ENCODE measurements around the gene ABTB1.
"Not testable (repeated sequence)": the region's sequence is repeated elsewhere in the genome, so short reads cannot be mapped to it uniquely, and the experiment has no call there.

Gene ABTB1

DNA sequence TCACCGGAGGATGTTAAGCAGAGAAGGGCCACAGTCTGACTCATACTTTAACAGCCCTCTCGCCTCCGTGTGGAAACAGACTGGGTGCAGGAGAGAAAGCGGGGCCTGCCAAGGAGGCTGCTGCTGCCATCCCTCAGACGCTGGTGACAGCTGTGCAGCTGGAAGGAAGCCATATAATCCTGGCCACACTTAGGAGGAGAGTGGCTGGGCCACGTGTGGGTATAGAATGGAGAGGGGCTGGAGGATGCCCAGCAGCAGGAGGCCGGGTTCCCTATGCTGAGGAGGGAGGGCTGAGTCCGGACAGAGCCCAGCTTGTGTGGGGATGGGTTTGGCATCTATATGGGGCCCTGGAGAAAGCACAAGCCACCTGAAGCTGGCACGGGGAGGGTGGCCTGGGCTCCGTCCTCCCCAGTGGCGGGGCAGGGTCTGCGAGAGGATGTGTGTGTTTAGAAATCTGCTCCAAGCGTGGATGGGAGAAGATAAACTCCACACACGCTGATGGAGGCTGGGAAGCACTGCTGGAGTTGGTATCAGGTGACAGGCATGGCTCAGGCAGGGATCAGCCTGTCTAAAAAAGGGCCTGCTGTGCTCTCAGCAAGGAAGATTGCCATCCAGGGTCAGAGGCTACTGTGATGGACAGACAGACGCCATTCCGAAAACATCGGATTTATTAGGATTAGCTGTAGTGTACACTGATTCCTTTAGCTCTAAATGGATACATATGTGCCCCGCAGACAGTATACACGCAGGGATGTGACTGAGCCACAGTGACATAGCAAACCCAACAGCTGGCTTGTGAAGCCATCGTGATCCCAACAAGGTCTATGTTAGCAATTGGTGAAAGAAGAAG, 15.9 kb downstream of the ABTB1 start:
- no peak for DNase-seq

DNA sequence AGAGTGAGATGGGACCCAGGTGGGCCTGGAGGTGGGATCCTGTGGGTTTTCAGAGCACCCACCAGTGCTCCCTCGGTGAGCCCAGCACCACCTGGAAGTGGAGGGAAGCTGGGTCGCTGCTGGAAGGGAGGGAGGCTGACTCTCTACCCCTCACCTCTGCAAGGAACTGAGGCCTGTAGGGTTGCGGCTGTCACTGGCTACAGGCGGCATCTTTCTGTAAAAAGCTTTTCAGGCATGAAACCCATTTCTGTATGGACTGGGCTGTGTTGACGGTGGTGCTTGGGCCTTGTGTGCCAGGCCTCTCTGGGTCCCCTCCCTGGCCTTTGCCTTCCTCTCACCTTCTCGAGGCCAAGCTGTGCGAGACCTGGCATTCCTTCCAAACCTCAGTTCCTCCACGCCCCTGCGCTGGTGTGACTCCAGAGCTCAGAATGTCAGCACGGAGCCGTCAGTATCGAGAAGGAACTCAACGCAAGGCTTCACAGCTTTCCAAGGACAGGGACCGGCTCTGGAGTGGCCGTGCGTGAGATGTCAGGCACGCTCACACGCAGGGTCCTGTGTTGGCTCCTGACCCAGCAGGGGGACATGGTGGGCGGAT, 16.6 kb downstream of the ABTB1 start:
- DNase-seq = no peak

DNA sequence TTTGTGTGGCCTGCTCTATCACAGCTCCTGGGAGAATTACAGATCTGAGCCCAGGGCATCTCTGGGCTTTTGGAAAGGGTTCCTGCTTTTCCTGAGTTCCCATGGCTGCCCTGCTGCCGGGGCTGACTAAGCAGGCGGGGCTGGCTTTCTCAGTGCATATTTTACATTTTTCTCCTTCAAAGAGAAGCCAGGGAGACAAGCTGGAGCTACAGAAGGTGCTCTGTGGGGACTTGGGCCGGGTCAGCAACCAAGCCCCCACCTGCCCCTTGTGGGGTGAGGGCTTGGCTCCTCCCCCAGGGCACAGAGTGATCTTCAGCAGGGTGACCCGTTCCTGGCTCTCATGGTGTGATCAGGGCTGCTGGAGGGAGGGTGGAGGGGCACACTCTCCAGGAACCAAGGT, 17.4 kb downstream of the ABTB1 start:
- DNase-seq = no peak

DNA sequence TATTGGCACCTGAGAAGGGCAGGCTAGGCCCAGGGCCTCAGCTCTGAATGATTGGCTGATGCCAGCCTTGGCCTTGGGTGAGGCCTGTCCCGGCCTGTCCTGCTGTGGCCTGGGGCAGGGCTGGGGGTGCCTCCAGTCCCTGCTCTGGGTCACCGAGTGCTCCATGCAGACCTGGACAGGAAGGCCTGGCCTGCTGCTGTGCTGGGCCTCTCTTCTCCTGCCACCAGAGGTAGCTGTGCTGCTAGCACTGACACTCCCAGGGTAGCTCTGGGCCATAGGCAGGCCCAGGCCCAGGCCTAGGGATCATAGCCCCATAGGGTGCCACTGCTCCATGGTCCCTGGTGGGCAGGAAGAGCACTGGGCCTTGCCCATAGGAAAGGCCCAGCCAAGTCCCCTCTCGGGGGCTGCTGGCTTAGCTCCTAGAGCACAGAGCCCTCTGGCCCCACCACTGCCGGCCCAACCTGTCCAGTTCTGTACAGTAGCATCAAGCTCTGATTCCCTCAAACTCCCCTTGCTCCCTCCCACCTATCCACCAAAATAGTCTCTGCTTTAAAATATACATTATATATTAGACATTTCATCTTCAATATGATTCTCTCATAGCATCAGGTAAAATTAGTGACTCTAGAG, 18.2 kb downstream of the ABTB1 start:
- DNase-seq = peak; percentile 36 to 60

DNA sequence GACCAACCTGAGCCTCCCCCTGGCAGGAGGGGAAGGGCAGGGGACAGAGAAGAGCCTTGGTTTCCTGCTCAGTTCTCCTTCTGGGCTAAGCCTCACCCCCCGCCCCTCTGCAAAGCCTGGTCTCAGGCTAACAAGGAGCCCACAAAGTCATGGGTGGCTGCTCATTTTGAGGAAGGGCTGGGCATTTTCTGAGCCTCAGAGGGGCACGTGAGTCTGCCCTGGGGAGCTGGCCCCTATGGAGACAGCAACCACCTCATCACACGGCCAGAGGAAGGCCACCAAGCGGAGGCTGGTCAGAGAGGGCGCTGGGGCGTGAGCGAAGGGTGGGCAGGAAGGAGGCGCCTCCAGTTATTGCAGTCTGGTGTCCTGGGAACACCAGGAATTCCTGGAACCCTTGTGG, 18.7 kb downstream of the ABTB1 start:
- DNase-seq = no peak

DNA sequence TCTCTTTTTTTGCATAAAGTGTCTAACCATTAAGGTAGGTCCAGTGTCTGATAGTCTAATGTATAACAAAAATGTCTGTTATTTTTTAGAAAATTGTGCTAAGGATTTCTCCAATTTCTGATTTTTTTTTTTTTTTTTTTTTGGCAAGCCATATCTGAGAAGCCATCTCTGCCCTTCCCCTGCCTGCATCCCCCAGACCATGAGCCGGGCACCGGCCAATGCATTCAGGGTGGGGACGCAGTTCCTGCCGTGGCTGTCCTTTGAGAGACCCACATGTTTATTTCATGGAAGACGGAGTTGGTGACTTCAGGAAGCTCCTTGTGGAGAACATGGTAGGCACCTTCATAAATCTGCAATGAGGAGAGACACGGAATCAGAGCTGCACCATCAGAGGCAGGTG, 19.2 kb downstream of the ABTB1 start:
- DNase-seq = no peak

DNA sequence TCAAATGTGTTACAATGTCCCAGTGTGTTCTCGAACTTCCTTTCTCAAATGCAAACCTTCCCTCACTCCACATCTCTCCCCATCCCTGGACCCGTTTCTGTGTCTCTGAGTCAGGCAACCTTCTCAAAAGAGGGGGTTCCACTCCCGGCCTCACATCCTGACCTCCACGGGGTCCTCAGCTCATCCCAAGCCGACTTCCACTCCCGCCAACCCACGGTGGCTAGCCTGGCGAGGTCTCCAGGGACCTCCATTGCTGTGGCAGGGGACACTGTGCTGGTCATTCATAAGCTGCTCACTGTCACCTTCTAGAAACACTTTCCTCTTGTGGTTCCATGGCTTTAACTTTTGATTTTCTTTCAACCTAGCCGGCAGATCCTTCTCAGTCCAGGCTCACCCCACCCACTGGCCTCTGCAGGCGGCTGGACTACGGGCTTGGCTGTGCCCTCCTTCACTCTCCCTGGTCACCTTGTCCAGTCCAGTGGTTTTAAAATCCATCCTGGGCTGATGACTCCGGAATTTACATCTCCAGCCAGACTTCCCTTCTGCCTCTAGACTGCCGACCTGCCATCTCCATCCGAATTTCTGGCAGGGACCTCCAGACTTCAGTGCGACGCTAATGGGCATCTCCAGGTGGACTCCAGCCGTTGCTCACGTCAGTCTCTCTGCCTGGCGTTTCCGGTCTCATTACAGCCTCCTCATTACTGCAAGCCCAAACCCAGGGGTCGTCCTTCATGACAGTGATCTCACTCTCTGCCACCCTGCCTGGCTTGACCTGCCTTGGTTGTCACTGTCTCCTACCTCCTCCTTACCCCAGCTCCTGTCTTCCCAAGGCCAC, 20.0 kb downstream of the ABTB1 start:
- DNase-seq = no peak

DNA sequence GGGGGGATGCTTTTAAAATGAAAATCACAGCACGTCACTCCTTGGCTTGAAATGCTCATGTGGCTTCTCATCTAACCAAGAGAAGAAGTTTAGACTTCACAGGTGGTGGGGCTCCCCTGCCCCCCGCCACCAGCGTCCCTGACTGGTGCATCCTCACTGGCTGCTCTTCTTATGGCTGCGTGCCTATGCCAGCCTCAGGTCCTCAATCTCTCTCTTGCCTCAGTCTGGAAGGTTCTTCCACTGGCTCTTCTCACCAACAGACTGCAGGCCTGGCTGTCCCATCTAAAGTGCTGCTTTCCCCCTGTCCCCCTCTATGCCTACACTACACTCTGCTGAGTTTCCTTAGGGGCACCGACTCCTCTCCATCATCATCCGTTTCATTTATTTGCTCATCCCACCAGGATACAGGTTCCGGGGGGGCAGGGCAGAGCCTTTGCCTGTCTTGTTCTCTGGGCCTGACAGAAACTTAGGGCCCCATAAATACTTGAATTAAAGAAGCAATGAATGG, 20.6 kb downstream of the ABTB1 start:
- DNase-seq = no peak

DNA sequence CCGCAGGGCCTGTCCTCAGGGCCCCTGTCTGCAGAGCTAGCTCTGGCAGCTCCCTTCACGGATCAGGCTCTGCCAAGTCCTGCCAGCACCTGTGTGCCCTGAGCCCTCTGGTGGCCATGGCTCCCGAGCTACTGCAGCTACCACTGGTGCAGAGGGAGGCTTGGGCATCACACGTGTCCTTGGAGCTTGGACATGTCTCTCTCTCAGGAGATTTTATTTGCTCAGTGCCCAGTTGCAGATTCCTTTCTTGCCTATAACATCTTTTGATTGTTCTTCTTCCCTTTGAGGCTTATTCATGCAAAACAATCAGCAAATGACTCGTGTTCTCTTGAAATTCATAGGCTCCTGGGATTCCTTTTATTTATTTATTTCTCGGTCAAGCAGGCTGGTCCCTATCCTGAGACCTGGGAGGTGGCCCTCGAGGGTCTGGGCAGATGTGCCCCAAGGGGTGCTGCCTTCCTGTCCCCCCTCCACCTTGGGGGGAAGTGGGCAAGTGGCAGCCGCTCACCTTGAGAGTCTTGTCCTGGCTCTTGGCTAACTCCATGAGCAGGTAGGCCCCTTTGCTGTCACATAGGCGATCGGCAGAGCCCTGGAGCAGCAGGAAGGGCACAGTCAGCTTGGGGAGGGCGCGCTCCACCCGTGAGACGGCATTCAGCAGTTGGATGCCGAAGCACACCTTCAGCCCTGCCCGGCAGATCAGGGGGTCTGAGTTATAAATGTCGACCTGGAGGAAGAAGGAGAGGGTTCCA, 21.9 kb downstream of the ABTB1 start:
- DNase-seq = peak; percentile 33 to 44

DNA sequence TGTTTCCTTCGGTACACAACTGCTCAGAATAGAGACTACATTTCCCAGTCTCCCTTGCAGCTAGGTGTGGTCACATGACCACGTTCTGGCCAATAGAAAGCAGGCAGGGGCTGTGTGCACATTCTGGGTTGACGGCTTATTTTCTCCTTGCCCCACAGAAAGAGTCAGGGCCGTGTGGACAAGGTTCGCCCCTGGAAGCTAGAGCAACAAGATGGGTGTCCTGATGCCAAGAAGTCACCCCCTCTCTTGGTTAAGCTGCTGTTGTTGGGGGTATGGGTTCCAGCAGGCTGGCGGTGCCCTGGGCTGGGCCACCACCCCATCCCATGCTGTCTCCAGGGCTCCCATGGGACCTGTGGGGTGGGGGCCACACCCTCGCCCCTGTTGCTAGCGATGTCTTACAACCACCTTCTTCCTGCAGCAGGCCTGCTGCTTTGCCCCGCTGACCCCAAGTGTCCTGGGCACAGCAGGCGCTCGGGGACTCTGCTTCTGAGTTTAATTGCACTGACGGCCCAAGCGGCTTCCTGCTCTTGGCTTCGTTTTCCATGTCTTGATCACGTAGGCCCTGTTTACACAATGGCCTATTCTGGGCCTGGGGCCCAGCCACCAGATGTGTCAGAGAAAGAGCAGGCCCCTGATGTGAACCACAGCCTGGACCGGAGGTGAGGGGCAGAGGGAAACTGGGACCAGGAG, 24.9 kb downstream of the ABTB1 start:
- peak; percentile 46 to 49 for DNase-seq

DNA sequence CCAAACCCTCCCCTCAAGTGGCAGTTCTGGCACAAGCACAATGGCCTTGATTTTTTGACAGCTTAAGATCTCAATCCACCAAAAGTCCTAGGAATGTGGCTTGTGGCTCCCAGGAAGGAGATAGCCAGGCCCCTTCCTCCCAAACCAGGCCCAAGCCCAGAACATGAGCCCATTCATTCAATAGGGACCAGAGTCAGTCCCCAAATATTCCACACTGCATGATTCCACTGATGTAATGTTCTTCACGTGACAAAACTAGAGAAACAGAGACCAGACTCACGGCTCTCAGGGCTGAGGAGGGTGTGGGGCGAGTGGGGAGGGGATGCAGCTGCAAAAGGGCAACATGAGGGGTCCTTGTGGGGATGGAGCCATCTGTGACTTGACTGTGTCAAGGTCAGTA, 25.5 kb downstream of the ABTB1 start:
- no peak for DNase-seq

DNA sequence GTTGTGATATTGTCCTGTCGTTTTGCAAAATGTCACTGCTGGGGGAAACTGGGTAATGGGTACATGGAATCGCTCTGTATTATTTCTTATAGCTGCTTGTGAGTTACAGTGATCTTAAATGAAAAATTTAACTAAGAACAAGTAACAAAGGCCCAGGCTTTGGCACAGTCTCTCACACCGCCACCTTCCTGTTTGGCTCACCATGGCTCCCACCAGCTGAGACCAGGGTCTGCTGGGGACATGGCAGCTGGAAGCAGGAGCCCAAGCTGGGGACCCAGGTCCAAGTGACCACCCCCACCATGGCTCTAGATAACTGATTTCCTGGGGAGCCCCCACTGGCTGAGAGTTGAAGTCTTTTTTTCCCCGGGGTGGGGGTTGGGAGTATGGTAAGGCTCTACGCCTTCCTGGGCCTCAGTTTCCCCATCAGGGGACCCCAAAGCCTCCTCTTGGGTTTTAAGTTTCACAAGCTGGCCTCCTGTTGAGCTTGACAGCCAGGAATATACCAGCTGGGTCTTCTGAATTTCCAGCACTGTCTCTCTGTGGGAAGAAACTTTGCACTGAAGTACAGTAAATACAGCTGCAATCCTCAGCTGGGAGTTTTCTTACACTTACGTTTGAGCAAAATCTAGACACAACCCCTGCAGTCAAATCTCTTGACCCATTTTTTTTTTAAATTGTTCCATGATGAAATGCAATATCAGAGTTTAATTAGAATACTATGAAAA, 26.1 kb downstream of the ABTB1 start:
- DNase-seq = no peak

DNA sequence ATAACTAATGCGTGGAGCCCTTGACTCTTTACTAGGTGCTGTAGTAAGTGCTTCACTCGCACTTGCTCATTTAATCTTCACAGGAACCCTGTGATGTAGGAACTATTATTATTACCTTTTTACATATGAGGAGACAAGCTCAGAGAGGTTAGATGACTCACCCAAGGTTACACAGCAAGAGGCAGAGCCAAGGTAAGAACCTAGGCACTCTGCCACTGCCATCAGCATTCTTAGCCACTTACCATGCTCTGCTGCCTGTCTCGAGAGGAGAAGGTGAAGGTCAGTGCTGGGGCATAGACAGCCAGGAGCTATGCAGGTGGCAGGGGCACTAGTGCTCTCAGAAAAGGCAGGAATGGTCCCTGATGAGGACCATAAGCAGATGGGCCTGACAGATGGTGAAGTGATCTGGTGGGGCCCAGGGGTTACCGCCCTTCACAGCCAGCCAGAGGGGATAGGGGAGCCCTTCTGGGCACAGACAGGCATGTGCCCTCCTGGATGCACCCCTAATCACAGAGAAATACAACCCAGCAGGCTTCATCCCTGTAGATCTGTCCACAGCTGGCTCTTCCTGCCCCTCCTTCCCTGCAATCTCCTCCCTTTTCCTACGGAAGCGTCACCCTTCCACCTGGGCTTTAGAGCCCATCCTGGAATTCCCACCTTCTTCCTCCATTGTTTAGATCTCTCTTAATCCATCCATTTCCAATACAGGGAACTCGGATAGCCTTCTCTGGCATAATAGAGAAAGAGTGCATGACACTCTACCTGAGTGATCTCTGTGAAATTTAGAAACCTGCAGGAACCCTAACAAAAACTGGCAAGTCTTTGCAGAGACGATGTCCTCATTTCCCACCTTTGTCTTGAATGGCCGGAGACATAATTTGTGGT, 26.9 kb downstream of the ABTB1 start:
- DNase-seq = no peak

DNA sequence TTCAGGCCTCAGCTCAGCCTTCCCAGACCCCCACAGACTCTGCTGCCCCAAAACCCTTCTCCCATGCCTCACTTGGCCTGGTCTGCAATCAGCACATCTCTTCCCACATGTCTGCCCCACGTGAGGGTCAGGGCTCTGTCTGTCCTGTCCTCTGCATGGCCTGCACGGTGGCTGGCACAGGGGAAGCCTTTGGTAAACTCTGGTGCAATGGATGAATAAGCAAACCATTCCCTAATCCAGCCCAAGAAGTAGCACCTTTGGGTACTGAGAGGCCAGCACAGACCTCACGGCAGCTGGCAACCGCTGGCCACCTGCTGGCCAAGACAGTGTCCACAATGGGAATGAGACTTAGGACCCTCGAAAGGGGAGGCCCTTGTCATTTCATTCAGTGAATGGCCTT, 27.7 kb downstream of the ABTB1 start:
- DNase-seq = no peak

DNA sequence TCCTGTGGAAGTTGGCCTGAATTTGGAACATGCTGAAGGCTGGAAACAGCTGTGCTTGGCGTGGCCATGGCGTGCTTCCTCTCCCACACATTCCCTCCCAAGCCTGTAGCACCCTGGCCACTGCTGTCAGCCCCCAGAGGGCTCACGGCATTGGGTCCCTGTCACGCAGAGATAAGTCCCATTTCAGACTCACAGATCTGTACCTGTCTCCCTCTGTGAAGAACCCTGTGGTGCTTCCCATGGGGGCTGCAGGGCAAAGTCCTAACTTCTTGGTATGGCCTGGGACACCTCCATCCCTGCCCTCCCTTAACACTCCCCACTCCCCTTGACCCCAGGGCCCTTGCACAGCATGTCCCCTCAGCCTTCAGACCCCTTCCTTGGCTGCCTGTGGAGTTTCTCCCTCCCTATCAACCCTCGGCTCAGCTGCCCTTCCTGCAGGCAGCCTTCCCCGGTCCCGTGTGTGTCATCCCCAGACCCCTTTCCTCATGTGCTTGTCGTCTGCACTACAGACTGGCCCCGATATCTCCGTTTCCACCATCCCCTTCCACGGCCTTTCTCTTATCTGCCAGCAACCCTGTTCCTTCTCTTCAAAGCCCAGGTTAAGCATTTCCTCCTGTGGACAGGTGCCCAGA, 28.6 kb downstream of the ABTB1 start:
- no peak for DNase-seq

DNA sequence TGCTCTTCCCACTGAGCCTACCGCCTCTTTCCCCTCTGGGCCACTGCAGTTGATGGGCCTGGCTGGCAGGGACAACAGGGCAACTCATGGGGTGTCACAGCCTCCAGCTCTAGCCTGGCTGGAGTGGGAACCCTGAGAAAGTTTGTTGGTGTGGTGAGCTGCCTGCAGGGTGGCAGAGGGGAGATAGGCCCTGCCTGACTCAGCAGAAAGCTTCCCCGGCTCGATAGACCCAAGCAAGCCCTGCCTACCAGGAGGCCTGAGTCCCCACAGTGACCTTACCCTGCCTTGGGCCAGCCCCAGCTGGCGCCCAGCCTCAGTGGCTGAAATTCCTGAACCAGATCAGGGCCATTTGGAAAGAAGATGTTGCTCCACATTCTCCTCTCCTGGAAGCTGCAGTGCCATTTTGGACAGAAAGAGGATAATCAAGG, 29.4 kb downstream of the ABTB1 start:
- no peak for DNase-seq

DNA sequence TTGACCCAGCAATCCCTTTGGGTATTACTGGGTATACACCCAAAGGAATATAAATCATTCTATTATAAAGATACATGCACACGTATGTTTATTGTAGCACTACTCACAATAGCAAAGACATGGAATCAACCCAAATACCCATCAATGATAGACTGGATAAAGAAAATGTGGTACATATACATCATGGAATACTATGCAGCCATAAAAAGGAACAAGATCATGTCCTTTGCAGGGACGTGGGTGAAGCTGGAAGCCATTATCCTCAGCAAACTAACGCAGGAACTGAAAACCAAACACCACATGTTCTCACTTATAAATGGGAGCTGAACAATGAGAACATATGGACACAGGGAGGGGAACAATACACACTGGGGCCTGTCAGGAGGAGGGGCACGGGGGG, 32.1 kb downstream of the ABTB1 start:
- not testable (repeated sequence) for DNase-seq

DNA sequence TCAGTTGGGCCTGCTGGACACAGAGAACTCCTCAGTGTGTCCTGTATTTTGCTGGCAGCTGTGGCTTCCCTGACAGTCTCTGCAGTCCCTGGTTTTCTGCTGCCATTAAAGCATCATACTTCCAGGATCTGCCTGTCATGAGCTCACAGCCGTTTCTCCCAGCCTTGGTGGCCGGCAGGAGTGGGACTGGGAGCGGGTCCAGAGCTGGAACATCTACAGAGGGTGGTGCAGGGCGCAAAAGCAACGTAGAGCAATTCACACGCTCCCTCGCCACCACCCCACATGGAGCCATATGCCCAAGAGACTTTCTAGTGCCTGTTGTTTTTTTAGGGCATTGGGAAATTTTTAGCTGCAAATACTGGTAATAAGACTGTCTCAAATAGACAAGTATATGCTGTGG, 33.6 kb downstream of the ABTB1 start:
- DNase-seq = no peak

DNA sequence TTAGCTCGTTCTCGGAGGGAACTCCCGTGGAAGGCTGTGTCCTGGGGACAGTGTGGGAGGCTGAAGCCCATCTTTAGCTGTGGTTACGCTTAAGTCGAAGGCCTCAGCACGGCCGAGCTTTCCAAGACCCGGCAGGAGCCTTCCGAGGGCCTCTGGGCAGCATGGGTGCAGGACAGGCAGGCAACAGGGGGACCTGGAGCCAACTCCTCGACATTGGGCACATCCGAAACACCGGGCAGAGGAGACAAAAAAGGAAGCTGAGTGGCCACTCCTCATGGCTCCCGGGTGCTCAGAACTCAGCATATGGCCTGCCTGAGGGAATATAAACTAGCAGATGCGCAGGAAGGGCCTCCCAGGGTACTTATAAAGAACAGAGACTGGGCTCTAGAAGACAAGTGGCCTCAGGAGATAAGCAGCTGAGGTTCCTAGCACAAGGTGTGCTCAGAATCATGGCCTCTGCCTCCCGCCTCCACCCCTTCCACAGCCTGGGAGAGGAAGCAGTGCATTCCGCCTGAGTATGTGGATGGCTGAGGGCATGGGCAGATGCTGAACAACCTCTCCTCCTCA, 34.1 kb downstream of the ABTB1 start:
- DNase-seq = no peak

Data from inflammatory macrophage (primary cell).